K562 (cell line): ENCODE results near the gene SETDB1. TPM values are rescaled to one million over a fixed set of nuclear protein-coding genes. Genes with fewer than 3 reads are reported as not detected.

ENCODE experiments used
- ATAC-seq: fragments of 200-7000 bp; cut with Tn5 transposase; 3 replicates; pipeline ENCODE4 v1.9.1; 2020; ENCODE audit warnings: moderate library complexity
- BruUV-seq: library from RNA; stranded (reverse); fragments of 400-500 nt; replicated peaks from 2 replicates; lab custom pipeline; 2021; lab: Mats Ljungman, UMichigan
- CTCF ChIA-PET: fragments of 300-600 bp; formaldehyde crosslinking; extraction: SDS; loops from one replicate; lab custom pipeline; 2021; ENCODE audit warnings: low intra/inter-chr PET ratio; lab: Yijun Ruan, JAX
- POLR2A ChIA-PET: fragments of 300-600, 350-650 bp; sonication (Branson Sonifier 250); formaldehyde crosslinking; extraction: SDS; loops from one replicate; lab custom pipeline; 2021; ENCODE audit warnings: antibody characterized with exemption, inconsistent platforms; lab: Yijun Ruan, JAX
- DNase-seq, 4 experiments: peaks; one replicate each; pipeline versions ENCODE4 v3.0.0 to v3.0.0-alpha.2; 2011 to 2018; ENCODE audit warnings: low spot score in 3 of 4, mixed read lengths in 3 of 4; ENCODE audit errors: extremely low read depth in 1 of 4
- FAIRE-seq: peaks from 2 replicates; lab custom pipeline; 2011; peaks lifted over from hg19 to GRCh38; lab: Jason Lieb, UNC
- H2AFZ ChIP-seq: 2 replicates; pipeline ENCODE4 v1.6.0; 2011; ENCODE audit warnings: low read depth, low read length, control low read depth, inconsistent platforms
- H3K27ac ChIP-seq: fragments of 200-600 bp; 3 replicates; pipeline ENCODE4 v1.8.0; 2011; ENCODE audit warnings: low read depth, mild to moderate bottlenecking, control low read depth, inconsistent platforms, low read length, moderate library complexity, mixed read lengths; ENCODE audit errors: extremely low read depth
- H3K27me3 ChIP-seq, 2 experiments: fragments of 300-600 bp in 1 of 2; 2 replicates in 1 of 2; 3 replicates in 1 of 2; pipeline versions ENCODE4 v1.6.0 to v1.8.0; 2011; ENCODE audit warnings: inconsistent platforms in 2 of 2, low read length in 2 of 2, mild to moderate bottlenecking in 1 of 2, mixed read lengths in 1 of 2, moderate library complexity in 1 of 2; ENCODE audit not compliant: control insufficient read depth in 2 of 2, insufficient read depth in 2 of 2
- H3K36me3 ChIP-seq: fragments of 300-600 bp; 3 replicates; pipeline ENCODE4 v1.8.0; 2011; ENCODE audit warnings: mild to moderate bottlenecking, low read length, inconsistent platforms; ENCODE audit not compliant: control insufficient read depth, insufficient read depth
- H3K4me1 ChIP-seq, 2 experiments: fragments of 200-600 bp in 1 of 2; replicated peaks in 1 of 2; 2 replicates in 1 of 2; 3 replicates in 1 of 2; pipeline versions ENCODE4 v1.5.1 to v1.8.0; 2011; ENCODE audit warnings: inconsistent platforms in 2 of 2, low read length in 2 of 2, mild to moderate bottlenecking in 1 of 2, mixed read lengths in 1 of 2, moderate library complexity in 1 of 2; ENCODE audit not compliant: control insufficient read depth in 2 of 2, insufficient read depth in 2 of 2
- H3K4me2 ChIP-seq: 2 replicates; pipeline ENCODE4 v1.6.1; 2011; ENCODE audit warnings: low read length, control low read depth, inconsistent platforms, mixed read lengths; ENCODE audit not compliant: insufficient read depth
- H3K4me3 ChIP-seq: fragments of 200-600 bp; sonication (generic), shearing (Covaris generic); 2 replicates; pipeline ENCODE4 v1.5.1; 2016; ENCODE audit warnings: control low read depth, inconsistent platforms
- H3K79me2 ChIP-seq: fragments of 200-600 bp; 3 replicates; pipeline ENCODE4 v1.8.0; 2011; ENCODE audit warnings: low read length, inconsistent platforms; ENCODE audit not compliant: control insufficient read depth, insufficient read depth
- H3K9ac ChIP-seq, 2 experiments: 2 replicates each; pipeline versions ENCODE4 v1.6.0 to v1.6.1; 2011; ENCODE audit warnings: low read depth in 2 of 2, low read length in 2 of 2, control low read depth in 1 of 2, inconsistent platforms in 1 of 2, mild to moderate bottlenecking in 1 of 2, mixed read lengths in 1 of 2; ENCODE audit not compliant: insufficient read depth in 1 of 2
- H3K9me1 ChIP-seq: one replicate; pipeline ENCODE4 v1.6.0; 2011; ENCODE audit warnings: inconsistent platforms, mild to moderate bottlenecking, low read length, moderate library complexity; ENCODE audit not compliant: control insufficient read depth, insufficient read depth
- H3K9me3 ChIP-seq: replicated peaks from 2 replicates; pipeline ENCODE4 v1.5.1; 2011; ENCODE audit warnings: low read depth, low read length, inconsistent platforms; ENCODE audit not compliant: control insufficient read depth, insufficient read depth
- H4K20me1 ChIP-seq: replicated peaks from 2 replicates; pipeline ENCODE4 v1.6.1; 2011; ENCODE audit warnings: low read length, inconsistent platforms, mixed read lengths; ENCODE audit not compliant: control insufficient read depth, insufficient read depth
- ATF1 ChIP-seq, 2 experiments: fragments of 450-650 bp in 1 of 2; IDR thresholded peaks; 2 replicates each; pipeline ENCODE4 v1.6.1; 2016; ENCODE audit warnings: missing compliant biosample characterization in 1 of 2, missing genetic modification characterization in 1 of 2
- CEBPB ChIP-seq: fragments of 450-650 bp; IDR thresholded peaks from 2 replicates; pipeline ENCODE4 v1.6.1; 2016; ENCODE audit warnings: missing genetic modification characterization, missing compliant biosample characterization
- KDM2B ChIP-seq: fragments of 250-450 bp; sonication (Bioruptor Pico); IDR thresholded peaks from 2 replicates; pipeline ENCODE4 v1.8.0; 2021; ENCODE audit warnings: mild to moderate bottlenecking, moderate library complexity
- KLF13 ChIP-seq: fragments of 450-650 bp; IDR thresholded peaks from 2 replicates; pipeline ENCODE4 v1.6.1; 2016; ENCODE audit warnings: missing genetic modification characterization, low read depth, mild to moderate bottlenecking, missing compliant biosample characterization, moderate library complexity, borderline replicate concordance
- PHF21A ChIP-seq: fragments of 450-650 bp; IDR thresholded peaks from 2 replicates; pipeline ENCODE4 v1.6.1; 2017; ENCODE audit warnings: low read depth, borderline replicate concordance
- ZFPM2 ChIP-seq: fragments of 250-450 bp; sonication (Bioruptor Pico); IDR thresholded peaks from 2 replicates; pipeline ENCODE4 v1.5.1; 2022; ENCODE audit warnings: mild to moderate bottlenecking
- ZNF165 ChIP-seq: fragments of 250-450 bp; sonication (Bioruptor Pico); IDR thresholded peaks from 2 replicates; pipeline ENCODE4 v1.4.0; 2020; ENCODE audit warnings: borderline replicate concordance
- ZNF23 ChIP-seq: fragments of 250-450 bp; sonication (Bioruptor Pico); IDR thresholded peaks from 2 replicates; pipeline ENCODE4 v1.4.0; 2020; ENCODE audit warnings: mild to moderate bottlenecking
- ZNF354B ChIP-seq: fragments of 250-450 bp; sonication (Bioruptor Pico); IDR thresholded peaks from 2 replicates; pipeline ENCODE4 v1.4.0; 2020
- ZNF695 ChIP-seq: fragments of 450-650 bp; formaldehyde crosslinking; IDR thresholded peaks from 2 replicates; pipeline ENCODE4 v1.4.0; 2020; ENCODE audit warnings: mild to moderate bottlenecking, moderate library complexity
- WGBS: fragments of 100-300 bp; shearing (Covaris generic); methylation state at CpG from one replicate; pipeline ENCODE4 v1.1.6; 2016; ENCODE audit warnings: low coverage, mixed read lengths; ENCODE audit not compliant: insufficient coverage; ENCODE audit errors: missing lambda C conversion rate; 5-methylcytosine and 5-hydroxymethylcytosine counted together
- in situ Hi-C: fragments of 300-500 bp; cut with MboI; formaldehyde crosslinking; loops from 4 replicates; pipeline ENCODE4 v1.15.0; 2018; ENCODE audit warnings: inconsistent platforms, mixed read lengths
- intact Hi-C: fragments of 100-400 bp; cut with micrococcal nuclease; formaldehyde crosslinking; loops from 2 replicates; pipeline ENCODE4 v1.14.2; 2022
- polyA plus RNA-seq, 8 experiments: library from polyadenylated mRNA; depleted of rRNA in 4 of 8; stranded (reverse) in 5 of 8; unstranded in 3 of 8; fragments of >200 nt; fragmentation: Nextera tagmentation in 2 of 8; fragmentation: Illumina TruSeq in 1 of 8; extraction: Ambion mirVana in 2 of 8; extraction: Trizol in 1 of 8; gene quantifications; 2 replicates each; pipeline versions ENCODE4 v1.2.1 to v1.2.3, GENCODE V29; 2011 to 2014; ENCODE audit warnings: inconsistent platforms in 1 of 8, missing spikeins in 1 of 8
- total RNA-seq, 7 experiments: library from RNA; depleted of rRNA in 6 of 7; stranded (reverse); fragments of >200 nt in 6 of 7; fragmentation: Illumina TruSeq in 2 of 7; extraction: Trizol in 2 of 7; gene quantifications; 2 replicates each; pipeline versions ENCODE4 v1.2.1 to v1.2.3, GENCODE V29; 2011 to 2021; ENCODE audit warnings: low replicate concordance in 1 of 7
- TF ChIP-seq, protein P1 (sequence below): fragments of 200-600 bp; sonication (generic); IDR thresholded peaks from one replicate; pipeline ENCODE4 v1.6.1; 2012; ENCODE audit warnings: mild to moderate bottlenecking, low read depth, low read length, inconsistent platforms

Gene SETDB1
- total and polyA plus RNA-seq, 9 of the 15 experiments (the other 6 are each of a cell fraction or from before 2014, with no cell fraction given), result 21.5 to 64.4 (median 42.0) TPM

GRCh38 chr1:150966011-150966410 is 39.8 kb downstream of the SETDB1 start:
- Histone ChIP-seq H3K79me2 (peaks cover 28% of the 10 kb centered on the region), H3K4me2 (no peak overlapping the region), H3K27me3 (no peaks in the 10 kb centered on the region), H3K36me3 (peaks cover 93% of the 10 kb centered on the region), H2AFZ (no peak overlapping the region), H3K27ac (no peak overlapping the region), H3K9me3 (no peaks in the 10 kb centered on the region), H3K4me1 (peaks cover 7 to 12% of the 10 kb centered on the region in 2 experiments), H3K4me3 (no peak overlapping the region), H3K9ac (no peak overlapping the region; a peak in 1 of 4 replicates), H3K9me1 (peaks cover 4% of the 10 kb centered on the region), H4K20me1 (peaks cover 17% of the 10 kb centered on the region)
- intact Hi-C loops (no loop called here), in situ Hi-C loops (no loop called here)
- no peak for DNase-seq
- no peak for FAIRE-seq
- ATAC-seq, result 0 out of 3 replicates have a peak, but pooled peaks have one; percentile 10
- BruUV-seq, result no TSS peak
- ChIA-PET CTCF (interaction anchor here (1.4 kb wide), 1 partner anchor 14 kb away, joined by 5 read pairs; no protein-coding TSS in a partner anchor), POLR2A (interaction anchor here (1.1 to 7.5 kb wide), 4 partner anchors 9 to 22 kb away, joined by 3 to 64 read pairs (median 30); partner anchors contain the start of gene CERS2)
- 66% methylated on average over 6 of the region's 6 CpGs for WGBS
- TF ChIP-seq ZFPM2 (CRISPR knock-in tag), result no peak
- no peak for TF ChIP-seq ATF1 (CRISPR knock-in tag; IDR thresholded peaks at IDR 0.05)
- no peak for TF ChIP-seq ATF1 (tag; IDR thresholded peaks at IDR 0.05)
- no peak for TF ChIP-seq ZNF23 (CRISPR knock-in tag)
- no peak for TF ChIP-seq ZNF354B (CRISPR knock-in tag)
- TF ChIP-seq CEBPB (tag), result no peak
- TF ChIP-seq, protein P1, sequence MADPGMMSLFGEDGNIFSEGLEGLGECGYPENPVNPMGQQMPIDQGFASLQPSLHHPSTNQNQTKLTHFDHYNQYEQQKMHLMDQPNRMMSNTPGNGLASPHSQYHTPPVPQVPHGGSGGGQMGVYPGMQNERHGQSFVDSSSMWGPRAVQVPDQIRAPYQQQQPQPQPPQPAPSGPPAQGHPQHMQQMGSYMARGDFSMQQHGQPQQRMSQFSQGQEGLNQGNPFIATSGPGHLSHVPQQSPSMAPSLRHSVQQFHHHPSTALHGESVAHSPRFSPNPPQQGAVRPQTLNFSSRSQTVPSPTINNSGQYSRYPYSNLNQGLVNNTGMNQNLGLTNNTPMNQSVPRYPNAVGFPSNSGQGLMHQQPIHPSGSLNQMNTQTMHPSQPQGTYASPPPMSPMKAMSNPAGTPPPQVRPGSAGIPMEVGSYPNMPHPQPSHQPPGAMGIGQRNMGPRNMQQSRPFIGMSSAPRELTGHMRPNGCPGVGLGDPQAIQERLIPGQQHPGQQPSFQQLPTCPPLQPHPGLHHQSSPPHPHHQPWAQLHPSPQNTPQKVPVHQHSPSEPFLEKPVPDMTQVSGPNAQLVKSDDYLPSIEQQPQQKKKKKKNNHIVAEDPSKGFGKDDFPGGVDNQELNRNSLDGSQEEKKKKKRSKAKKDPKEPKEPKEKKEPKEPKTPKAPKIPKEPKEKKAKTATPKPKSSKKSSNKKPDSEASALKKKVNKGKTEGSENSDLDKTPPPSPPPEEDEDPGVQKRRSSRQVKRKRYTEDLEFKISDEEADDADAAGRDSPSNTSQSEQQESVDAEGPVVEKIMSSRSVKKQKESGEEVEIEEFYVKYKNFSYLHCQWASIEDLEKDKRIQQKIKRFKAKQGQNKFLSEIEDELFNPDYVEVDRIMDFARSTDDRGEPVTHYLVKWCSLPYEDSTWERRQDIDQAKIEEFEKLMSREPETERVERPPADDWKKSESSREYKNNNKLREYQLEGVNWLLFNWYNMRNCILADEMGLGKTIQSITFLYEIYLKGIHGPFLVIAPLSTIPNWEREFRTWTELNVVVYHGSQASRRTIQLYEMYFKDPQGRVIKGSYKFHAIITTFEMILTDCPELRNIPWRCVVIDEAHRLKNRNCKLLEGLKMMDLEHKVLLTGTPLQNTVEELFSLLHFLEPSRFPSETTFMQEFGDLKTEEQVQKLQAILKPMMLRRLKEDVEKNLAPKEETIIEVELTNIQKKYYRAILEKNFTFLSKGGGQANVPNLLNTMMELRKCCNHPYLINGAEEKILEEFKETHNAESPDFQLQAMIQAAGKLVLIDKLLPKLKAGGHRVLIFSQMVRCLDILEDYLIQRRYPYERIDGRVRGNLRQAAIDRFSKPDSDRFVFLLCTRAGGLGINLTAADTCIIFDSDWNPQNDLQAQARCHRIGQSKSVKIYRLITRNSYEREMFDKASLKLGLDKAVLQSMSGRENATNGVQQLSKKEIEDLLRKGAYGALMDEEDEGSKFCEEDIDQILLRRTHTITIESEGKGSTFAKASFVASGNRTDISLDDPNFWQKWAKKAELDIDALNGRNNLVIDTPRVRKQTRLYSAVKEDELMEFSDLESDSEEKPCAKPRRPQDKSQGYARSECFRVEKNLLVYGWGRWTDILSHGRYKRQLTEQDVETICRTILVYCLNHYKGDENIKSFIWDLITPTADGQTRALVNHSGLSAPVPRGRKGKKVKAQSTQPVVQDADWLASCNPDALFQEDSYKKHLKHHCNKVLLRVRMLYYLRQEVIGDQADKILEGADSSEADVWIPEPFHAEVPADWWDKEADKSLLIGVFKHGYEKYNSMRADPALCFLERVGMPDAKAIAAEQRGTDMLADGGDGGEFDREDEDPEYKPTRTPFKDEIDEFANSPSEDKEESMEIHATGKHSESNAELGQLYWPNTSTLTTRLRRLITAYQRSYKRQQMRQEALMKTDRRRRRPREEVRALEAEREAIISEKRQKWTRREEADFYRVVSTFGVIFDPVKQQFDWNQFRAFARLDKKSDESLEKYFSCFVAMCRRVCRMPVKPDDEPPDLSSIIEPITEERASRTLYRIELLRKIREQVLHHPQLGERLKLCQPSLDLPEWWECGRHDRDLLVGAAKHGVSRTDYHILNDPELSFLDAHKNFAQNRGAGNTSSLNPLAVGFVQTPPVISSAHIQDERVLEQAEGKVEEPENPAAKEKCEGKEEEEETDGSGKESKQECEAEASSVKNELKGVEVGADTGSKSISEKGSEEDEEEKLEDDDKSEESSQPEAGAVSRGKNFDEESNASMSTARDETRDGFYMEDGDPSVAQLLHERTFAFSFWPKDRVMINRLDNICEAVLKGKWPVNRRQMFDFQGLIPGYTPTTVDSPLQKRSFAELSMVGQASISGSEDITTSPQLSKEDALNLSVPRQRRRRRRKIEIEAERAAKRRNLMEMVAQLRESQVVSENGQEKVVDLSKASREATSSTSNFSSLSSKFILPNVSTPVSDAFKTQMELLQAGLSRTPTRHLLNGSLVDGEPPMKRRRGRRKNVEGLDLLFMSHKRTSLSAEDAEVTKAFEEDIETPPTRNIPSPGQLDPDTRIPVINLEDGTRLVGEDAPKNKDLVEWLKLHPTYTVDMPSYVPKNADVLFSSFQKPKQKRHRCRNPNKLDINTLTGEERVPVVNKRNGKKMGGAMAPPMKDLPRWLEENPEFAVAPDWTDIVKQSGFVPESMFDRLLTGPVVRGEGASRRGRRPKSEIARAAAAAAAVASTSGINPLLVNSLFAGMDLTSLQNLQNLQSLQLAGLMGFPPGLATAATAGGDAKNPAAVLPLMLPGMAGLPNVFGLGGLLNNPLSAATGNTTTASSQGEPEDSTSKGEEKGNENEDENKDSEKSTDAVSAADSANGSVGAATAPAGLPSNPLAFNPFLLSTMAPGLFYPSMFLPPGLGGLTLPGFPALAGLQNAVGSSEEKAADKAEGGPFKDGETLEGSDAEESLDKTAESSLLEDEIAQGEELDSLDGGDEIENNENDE, result no peak
- no peak for TF ChIP-seq KDM2B
- TF ChIP-seq PHF21A, result no peak
- TF ChIP-seq ZNF165 (CRISPR knock-in tag), result no peak
- no peak for TF ChIP-seq KLF13 (tag)
- TF ChIP-seq ZNF695 (CRISPR knock-in tag), result no peak
